22Rv1 (cell line): ENCODE results near the gene APOLD1.

Experiments
- ZFX ChIP-seq: fragments of 450-650 bp; IDR thresholded peaks from 2 replicates; pipeline ENCODE4 v1.6.1; 2017; ENCODE audit warnings: antibody characterized with exemption, borderline replicate concordance
- TF ChIP-seq, protein P1 (sequence below): fragments of 450-650 bp; IDR thresholded peaks from 2 replicates; pipeline ENCODE4 v1.5.1; 2017; ENCODE audit warnings: mild to moderate bottlenecking

DNA sequence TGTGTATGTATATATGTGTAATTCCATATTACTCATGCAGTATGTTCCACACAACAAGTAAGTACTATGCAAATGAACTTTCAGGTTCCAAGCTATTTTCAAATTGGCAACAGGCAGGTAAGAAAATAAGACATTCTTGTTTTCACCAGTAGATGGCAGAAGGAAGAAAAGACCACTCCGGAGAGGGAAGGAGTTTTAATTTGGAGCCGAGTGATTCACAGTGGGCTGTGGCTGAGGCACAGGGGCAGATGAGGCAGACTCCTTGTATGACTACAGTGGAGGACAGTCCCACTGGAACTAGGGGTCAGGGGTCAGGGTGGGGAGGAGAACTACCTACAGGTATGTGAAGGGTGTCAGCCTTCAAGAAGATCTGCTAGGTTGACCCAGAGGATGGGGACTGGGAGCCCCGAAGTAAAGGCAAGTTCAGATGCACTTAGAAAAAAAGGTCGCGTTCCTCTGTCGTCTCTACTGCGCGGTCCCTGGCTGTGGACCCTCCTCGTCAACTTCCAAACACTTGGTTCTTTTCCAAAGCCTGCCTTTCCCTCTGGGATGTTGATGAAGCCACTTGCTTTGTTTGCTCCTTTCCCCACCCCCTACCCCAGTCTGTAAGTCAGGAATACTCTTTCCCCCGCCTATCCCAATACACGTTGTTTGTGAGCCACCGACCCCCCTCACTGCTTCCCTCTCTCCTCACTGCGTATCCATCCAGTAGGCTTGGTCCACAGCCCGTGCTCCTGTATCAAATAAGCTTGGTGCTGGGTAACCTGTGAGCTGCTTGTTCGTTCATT, 51.8 kb downstream of the APOLD1 start:
- TF ChIP-seq, protein P1, sequence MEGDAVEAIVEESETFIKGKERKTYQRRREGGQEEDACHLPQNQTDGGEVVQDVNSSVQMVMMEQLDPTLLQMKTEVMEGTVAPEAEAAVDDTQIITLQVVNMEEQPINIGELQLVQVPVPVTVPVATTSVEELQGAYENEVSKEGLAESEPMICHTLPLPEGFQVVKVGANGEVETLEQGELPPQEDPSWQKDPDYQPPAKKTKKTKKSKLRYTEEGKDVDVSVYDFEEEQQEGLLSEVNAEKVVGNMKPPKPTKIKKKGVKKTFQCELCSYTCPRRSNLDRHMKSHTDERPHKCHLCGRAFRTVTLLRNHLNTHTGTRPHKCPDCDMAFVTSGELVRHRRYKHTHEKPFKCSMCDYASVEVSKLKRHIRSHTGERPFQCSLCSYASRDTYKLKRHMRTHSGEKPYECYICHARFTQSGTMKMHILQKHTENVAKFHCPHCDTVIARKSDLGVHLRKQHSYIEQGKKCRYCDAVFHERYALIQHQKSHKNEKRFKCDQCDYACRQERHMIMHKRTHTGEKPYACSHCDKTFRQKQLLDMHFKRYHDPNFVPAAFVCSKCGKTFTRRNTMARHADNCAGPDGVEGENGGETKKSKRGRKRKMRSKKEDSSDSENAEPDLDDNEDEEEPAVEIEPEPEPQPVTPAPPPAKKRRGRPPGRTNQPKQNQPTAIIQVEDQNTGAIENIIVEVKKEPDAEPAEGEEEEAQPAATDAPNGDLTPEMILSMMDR = peak; percentile 90
- TF ChIP-seq ZFX = no peak
